Activated CD8-positive, alpha-beta T cell treated with anti-CD3 and anti-CD28 coated beads for 36 hours (primary cell): ENCODE measurements around the gene PDZD2. TPM values are rescaled to one million over a fixed set of nuclear protein-coding genes. Genes with fewer than 3 reads are reported as not detected.
A peak's percentile ranks its signal among the peaks of the same experiment; 100 is the strongest.

Source experiments
- ATAC-seq: fragments of 200-7000 bp; cut with Tn5 transposase; one replicate; pipeline ENCODE4 v1.10.0; 2021; ENCODE audit warnings: mild to moderate bottlenecking, moderate library complexity
- CTCF ChIA-PET: fragments of 350-600 bp; sonication (Branson Sonifier 250); formaldehyde crosslinking; loops from one replicate; lab custom pipeline; 2021; ENCODE audit warnings: antibody characterized with exemption; lab: Charles Lee
- POLR2A ChIA-PET: fragments of 350-600 bp; sonication (Branson Sonifier 250); formaldehyde crosslinking; loops from one replicate; lab custom pipeline; 2021; ENCODE audit warnings: antibody characterized with exemption; lab: Charles Lee
- DNase-seq: peaks from one replicate; pipeline ENCODE4 v3.0.0-alpha.2; 2020
- H3K27ac Mint-ChIP-seq: one replicate; pipeline ENCODE4 v1.8.0; 2021; ENCODE audit warnings: mild to moderate bottlenecking, mixed read lengths
- H3K27me3 Mint-ChIP-seq: one replicate; pipeline ENCODE4 v1.8.0; 2021; ENCODE audit warnings: mixed read lengths
- H3K36me3 Mint-ChIP-seq: one replicate; pipeline ENCODE4 v1.8.0; 2021; ENCODE audit warnings: low read depth, mixed read lengths
- H3K4me1 Mint-ChIP-seq: one replicate; pipeline ENCODE4 v1.8.0; 2021; ENCODE audit warnings: low read depth, mixed read lengths
- H3K4me3 Mint-ChIP-seq: one replicate; pipeline ENCODE4 v1.8.0; 2021; ENCODE audit warnings: mild to moderate bottlenecking, moderate library complexity, mixed read lengths
- H3K9me3 Mint-ChIP-seq: one replicate; pipeline ENCODE4 v1.8.0; 2021; ENCODE audit warnings: mixed read lengths
- CTCF ChIP-seq: fragments of 200-600 bp; IDR thresholded peaks from one replicate; pipeline ENCODE4 v1.8.0; 2022; ENCODE audit warnings: antibody characterized with exemption, mild to moderate bottlenecking
- intact Hi-C: fragments of 100-400 bp; cut with micrococcal nuclease; formaldehyde crosslinking; loops from one replicate; pipeline ENCODE4 v1.10.0; 2022
- total RNA-seq, 2 experiments: library from RNA; stranded (reverse); gene quantifications; one replicate each; pipeline ENCODE4 v1.2.3, GENCODE V29; 2021

Gene PDZD2
- total RNA-seq, 2 experiments from 2014 or later = not detected

- Mint-ChIP-seq H3K9me3 (peaks cover 7% of the 10 kb centered on the region), H3K4me1 (peaks cover 3% of the 10 kb centered on the region), H3K27ac (no peak overlapping the region), H3K27me3 (peaks cover 12% of the 10 kb centered on the region), H3K4me3 (no peak overlapping the region), H3K36me3 (no peaks in the 10 kb centered on the region)
- no peak for TF ChIP-seq CTCF
- ChIA-PET CTCF (interaction anchor here (0.7 to 4.3 kb wide), 11 partner anchors 9 to 269 kb away, joined by 3 to 40 read pairs (median 5); no protein-coding TSS in a partner anchor), POLR2A (no interaction called here)
- ATAC-seq (no peak), DNase-seq (no peak)
- intact Hi-C loops = loop anchor here (5.0 kb wide), 2 partner anchors 252 to 267 kb away; no protein-coding TSS in a partner anchor
These were observed 186.1 kb downstream of the PDZD2 start for GRCh38 chr5:31824869-31825517.

GRCh38 chr5:31825518-31826068, 186.7 kb downstream of the PDZD2 start:
- ATAC-seq (peak; percentile 68), DNase-seq (peak; percentile 62)
- intact Hi-C loops = loop anchor here (5.0 kb wide), 2 partner anchors 252 to 267 kb away; no protein-coding TSS in a partner anchor
- Mint-ChIP-seq H3K9me3 (peaks cover 8% of the 10 kb centered on the region), H3K27ac (no peak overlapping the region), H3K36me3 (no peaks in the 10 kb centered on the region), H3K4me1 (peaks cover 3% of the 10 kb centered on the region), H3K27me3 (peaks cover 12% of the 10 kb centered on the region), H3K4me3 (no peak overlapping the region)
- POLR2A ChIA-PET = no interaction called here
- CTCF ChIA-PET = interaction anchor here (0.7 to 4.3 kb wide), 12 partner anchors 8 to 268 kb away, joined by 3 to 40 read pairs (median 4); no protein-coding TSS in a partner anchor
- peak; percentile 51 for TF ChIP-seq CTCF

- Mint-ChIP-seq H3K27ac (no peak overlapping the region), H3K27me3 (peaks cover 10% of the 10 kb centered on the region), H3K4me1 (peaks cover 3% of the 10 kb centered on the region), H3K4me3 (no peak overlapping the region), H3K9me3 (peaks cover 8% of the 10 kb centered on the region), H3K36me3 (no peaks in the 10 kb centered on the region)
- CTCF ChIA-PET = interaction anchor here (0.9 kb wide), 1 partner anchor 18 kb away, joined by 3 read pairs; no protein-coding TSS in a partner anchor
- ATAC-seq (no peak), DNase-seq (no peak)
- POLR2A ChIA-PET = no interaction called here
- no peak for TF ChIP-seq CTCF
- intact Hi-C loops = loop anchor here (5.0 kb wide), 2 partner anchors 249 to 264 kb away; no protein-coding TSS in a partner anchor
These were observed 188.9 kb downstream of the PDZD2 start for GRCh38 chr5:31827867-31828266.

- ChIA-PET POLR2A (no interaction called here), CTCF (no interaction called here)
- Mint-ChIP-seq H3K9me3 (peaks cover 8% of the 10 kb centered on the region), H3K4me3 (no peak overlapping the region), H3K36me3 (no peaks in the 10 kb centered on the region), H3K27me3 (no peaks in the 10 kb centered on the region), H3K4me1 (no peaks in the 10 kb centered on the region), H3K27ac (no peak overlapping the region)
- TF ChIP-seq CTCF = no peak
- no peak for ATAC-seq
- no peak for DNase-seq
- intact Hi-C loops = no loop called here
These were observed 194.0 kb downstream of the PDZD2 start for GRCh38 chr5:31832966-31833365.

GRCh38 chr5:31833710-31834109, 194.8 kb downstream of the PDZD2 start:
- intact Hi-C loops = no loop called here
- DNase-seq (no peak), ATAC-seq (no peak)
- no peak overlapping the region for H3K4me3 Mint-ChIP-seq
- POLR2A ChIA-PET = no interaction called here
- CTCF ChIA-PET = interaction anchor here (1.0 kb wide), 1 partner anchor 8 kb away, joined by 5 read pairs; no protein-coding TSS in a partner anchor
- no peak for TF ChIP-seq CTCF
- no peak overlapping the region for H3K27ac Mint-ChIP-seq
- H3K4me1 Mint-ChIP-seq = no peaks in the 10 kb centered on the region
- H3K27me3 Mint-ChIP-seq = no peaks in the 10 kb centered on the region
- peaks cover 2% of the 10 kb centered on the region for H3K9me3 Mint-ChIP-seq
- H3K36me3 Mint-ChIP-seq = no peaks in the 10 kb centered on the region
